Stomach (tissue), 9 donors: ENCODE data around the gene C2orf68. TPM values are rescaled to one million over a fixed set of nuclear protein-coding genes. Genes with fewer than 3 reads are reported as not detected.

ENCODE experiments used
- DNase-seq, 2 donors: peaks; one replicate each; pipeline versions ENCODE4 v3.0.0 to v3.0.0-alpha.2; 2013 to 2019
- H3K27ac ChIP-seq, 5 donors: fragments of 200-600 bp in 4 of 5; sonication (generic) in 4 of 5; one replicate each; pipeline ENCODE4 v1.5.1; 2013 to 2019; ENCODE audit warnings: mild to moderate bottlenecking in 1 of 5, moderate library complexity in 1 of 5
- H3K27me3 ChIP-seq, 3 donors: fragments of 200-600 bp; sonication (generic); one replicate each; pipeline ENCODE4 v1.5.1; 2017 to 2019; ENCODE audit warnings: mixed run types in 1 of 3
- H3K36me3 ChIP-seq, 4 donors: fragments of 200-600 bp; sonication (generic); 1 replicate in 3 of 4; 2 replicates in 1 of 4; pipeline ENCODE4 v1.5.1; 2016 to 2019
- H3K4me1 ChIP-seq, 4 donors: fragments of 200-600 bp; sonication (generic); one replicate each; pipeline ENCODE4 v1.5.1; 2016 to 2019
- H3K4me3 ChIP-seq, 4 donors: fragments of 200-600 bp; sonication (generic) in 3 of 4; one replicate each; pipeline ENCODE4 v1.5.1; 2016 to 2019; ENCODE audit warnings: mild to moderate bottlenecking in 1 of 4
- H3K9me3 ChIP-seq, 4 donors: fragments of 200-600 bp; sonication (generic); one replicate each; pipeline ENCODE4 v1.5.1; 2016 to 2019
- CTCF ChIP-seq, 7 experiments: fragments of 450-650 bp in 4 of 7; fragments of 200-600 bp in 3 of 7; sonication (generic) in 3 of 7; IDR thresholded peaks; one replicate each; pipeline ENCODE4 v1.5.1; 2016 to 2019; ENCODE audit warnings: antibody characterized with exemption in 7 of 7, control low read depth in 2 of 7, mild to moderate bottlenecking in 1 of 7
- EP300 ChIP-seq: sonication (generic); formaldehyde crosslinking; IDR thresholded peaks from one replicate; pipeline ENCODE4 v1.6.1; 2017; ENCODE audit warnings: antibody characterized with exemption
- POLR2A ChIP-seq, 4 donors: fragments of 450-650 bp; IDR thresholded peaks; one replicate each; pipeline ENCODE4 v1.6.1; 2016; ENCODE audit warnings: antibody characterized with exemption in 4 of 4, control low read depth in 2 of 4, mild to moderate bottlenecking in 1 of 4, moderate library complexity in 1 of 4
- POLR2AphosphoS5 ChIP-seq, 3 donors: sonication (generic); formaldehyde crosslinking; IDR thresholded peaks; one replicate each; pipeline ENCODE4 v1.6.1; 2016; ENCODE audit warnings: antibody characterized with exemption in 3 of 3
- WGBS, 5 donors: extraction: QIAGEN DNeasy Blood & Tissue Kit in 3 of 5; methylation state at CpG; one replicate each; pipeline versions ENCODE4 v1.1.5 to v1.1.7; 2013 to 2018; 5-methylcytosine and 5-hydroxymethylcytosine counted together
- intact Hi-C: fragments of 100-400 bp; cut with DNase I; formaldehyde crosslinking; loops from one replicate; pipeline ENCODE4 v1.15.1; 2023; ENCODE audit warnings: low total_unique reads
- polyA plus RNA-seq, 3 donors: library from polyadenylated mRNA; stranded (reverse); fragments of 200-250 nt; gene quantifications; one replicate each; pipeline ENCODE4 v1.2.3, GENCODE V29; 2013
- total RNA-seq, 5 donors: library from RNA; depleted of rRNA; stranded (reverse); fragments of >200 nt; gene quantifications; one replicate each; pipeline versions ENCODE4 v1.1.0 to v1.2.3, GENCODE V29; 2014 to 2016
- donor health status: healthy with polysubstance abuse.
- donor health status: Bipolar disorder and iron deficiency.
- donor health status: healthy.

Gene C2orf68
- total and polyA plus RNA-seq, 8 donors = 12.7 to 40.8 (median 20.2) TPM

GRCh38 chr2:85652056-85652455, 40.2 kb upstream of the C2orf68 start:
- peaks cover 32 to 94% (median 88%) of the 10 kb centered on the region in 4 donors for H3K36me3 ChIP-seq

GRCh38 chr2:85651097-85651496, 39.2 kb upstream of the C2orf68 start:
- Histone ChIP-seq H3K9me3 (no peaks in the 10 kb centered on the region), H3K27me3 (no peaks in the 10 kb centered on the region), H3K4me3 (no peak overlapping the region), H3K27ac (peak overlapping the region in 1 of 5 donors; percentile 31), H3K36me3 (peaks cover 42 to 94% (median 88%) of the 10 kb centered on the region in 4 donors), H3K4me1 (no peaks in the 10 kb centered on the region)
- TF ChIP-seq POLR2A (IDR thresholded peaks at IDR 0.05) (no peak), POLR2AphosphoS5 (IDR thresholded peaks at IDR 0.05) (no peak), EP300 (no peak), CTCF (IDR thresholded peaks at IDR 0.05) (no peak)
- WGBS, 5 donors = 68 to 84% (median 69%) methylated on average over 3 of the region's 3 CpGs
- intact Hi-C loops = no loop called here
- DNase-seq = no peak

More at GRCh38 chr2:85652056-85652455, 40.2 kb upstream of the C2orf68 start:
- Histone ChIP-seq H3K27ac (no peak overlapping the region), H3K27me3 (no peaks in the 10 kb centered on the region), H3K9me3 (no peaks in the 10 kb centered on the region), H3K4me1 (no peaks in the 10 kb centered on the region), H3K4me3 (no peak overlapping the region)
- WGBS, 5 donors = 93 to 96% (median 95%) methylated on average over 2 of the region's 2 CpGs
- no peak for TF ChIP-seq POLR2A (IDR thresholded peaks at IDR 0.05)
- TF ChIP-seq POLR2AphosphoS5 (IDR thresholded peaks at IDR 0.05) = no peak
- TF ChIP-seq EP300 = no peak
- no peak for TF ChIP-seq CTCF (IDR thresholded peaks at IDR 0.05)
- DNase-seq = no peak
- intact Hi-C loops = no loop called here

- H3K4me3 ChIP-seq = no peak overlapping the region
- H3K27me3 ChIP-seq = no peaks in the 10 kb centered on the region
- TF ChIP-seq POLR2A (IDR thresholded peaks at IDR 0.05) (no peak), CTCF (IDR thresholded peaks at IDR 0.05) (no peak), EP300 (no peak), POLR2AphosphoS5 (IDR thresholded peaks at IDR 0.05) (no peak)
- DNase-seq = no peak
- peak overlapping the region in 1 of 5 donors; percentile 31 for H3K27ac ChIP-seq
- intact Hi-C loops = no loop called here
- peaks cover 47 to 94% (median 90%) of the 10 kb centered on the region in 4 donors for H3K36me3 ChIP-seq
- WGBS, 5 donors = 89 to 98% (median 97%) methylated on average over 4 of the region's 4 CpGs
- H3K4me1 ChIP-seq = no peaks in the 10 kb centered on the region
- H3K9me3 ChIP-seq = no peaks in the 10 kb centered on the region
These were observed 38.6 kb upstream of the C2orf68 start for GRCh38 chr2:85650456-85650855.

- H3K27ac ChIP-seq = peak overlapping the region in 3 of 5 donors; percentile 13 to 61 (median 53)
- no peak overlapping the region for H3K4me3 ChIP-seq
- H3K4me1 ChIP-seq = no peaks in the 10 kb centered on the region
- TF ChIP-seq CTCF (IDR thresholded peaks at IDR 0.05) (no peak), POLR2AphosphoS5 (IDR thresholded peaks at IDR 0.05) (no peak), EP300 (no peak), POLR2A (IDR thresholded peaks at IDR 0.05) (no peak)
- no peak for DNase-seq
- peaks cover 57 to 100% (median 97%) of the 10 kb centered on the region in 4 donors for H3K36me3 ChIP-seq
- 80 to 91% (median 84%) methylated on average over 9 of the region's 9 CpGs for WGBS, 5 donors
- no peaks in the 10 kb centered on the region for H3K9me3 ChIP-seq
- H3K27me3 ChIP-seq = no peaks in the 10 kb centered on the region
- intact Hi-C loops = no loop called here
These were observed 37.6 kb upstream of the C2orf68 start for GRCh38 chr2:85649201-85650190.
